CD4-positive, alpha-beta T cell treated with Interleukin-10 for 1 hour (primary cell): ENCODE data around the gene PXT1.

ENCODE experiments used
- DNase-seq: peaks from one replicate; pipeline ENCODE4 v3.0.0-alpha.2; 2020

PXT1 gene

GRCh38 chr6:36387440-36388303, 55.0 kb downstream of the PXT1 start, which contains the start of gene ETV7:
TSS of gene ETV7 (minus strand) at chr6:36387669. CDS start at chr6:36387541, 128 bp downstream.
- DNase-seq = peak; percentile 65

GRCh38 chr6:36386495-36387439, 55.9 kb downstream of the PXT1 start:
- peak; percentile 29 for DNase-seq

- DNase-seq = no peak
Observed at GRCh38 chr6:36384095-36384494, 58.6 kb downstream of the PXT1 start.

- no peak for DNase-seq
Observed at GRCh38 chr6:36383606-36384005, 59.0 kb downstream of the PXT1 start.

- no peak for DNase-seq
Observed at GRCh38 chr6:36382976-36383375, 59.7 kb downstream of the PXT1 start.

GRCh38 chr6:36381502-36382389, 60.9 kb downstream of the PXT1 start:
- no peak for DNase-seq

- no peak for DNase-seq
Observed at GRCh38 chr6:36380166-36380565, 62.5 kb downstream of the PXT1 start.

- DNase-seq = no peak
Observed at GRCh38 chr6:36378936-36379335, 63.7 kb downstream of the PXT1 start.

GRCh38 chr6:36378243-36378920, 64.3 kb downstream of the PXT1 start:
- no peak for DNase-seq

- no peak for DNase-seq
Observed at GRCh38 chr6:36377594-36377993, 65.1 kb downstream of the PXT1 start.

- DNase-seq = no peak
Observed at GRCh38 chr6:36376742-36377141, 65.9 kb downstream of the PXT1 start.

GRCh38 chr6:36376183-36376582, 66.5 kb downstream of the PXT1 start:
- no peak for DNase-seq

- DNase-seq = no peak
Observed at GRCh38 chr6:36375644-36376155, 67.0 kb downstream of the PXT1 start.

GRCh38 chr6:36374972-36375371, 67.7 kb downstream of the PXT1 start:
- DNase-seq = no peak

GRCh38 chr6:36374194-36374593, 68.5 kb downstream of the PXT1 start:
- no peak for DNase-seq

- DNase-seq = no peak
Observed at GRCh38 chr6:36373368-36374019, 69.2 kb downstream of the PXT1 start.

GRCh38 chr6:36372088-36372487, 70.6 kb downstream of the PXT1 start:
- no peak for DNase-seq

GRCh38 chr6:36371211-36371610, 71.4 kb downstream of the PXT1 start:
- DNase-seq = no peak

- no peak for DNase-seq
Observed at GRCh38 chr6:36370638-36371037, 72.0 kb downstream of the PXT1 start.

GRCh38 chr6:36368921-36369865, 73.5 kb downstream of the PXT1 start:
- DNase-seq = no peak
